Measurements from ENCODE around the gene CCDC59.

Gene CCDC59, protein sequence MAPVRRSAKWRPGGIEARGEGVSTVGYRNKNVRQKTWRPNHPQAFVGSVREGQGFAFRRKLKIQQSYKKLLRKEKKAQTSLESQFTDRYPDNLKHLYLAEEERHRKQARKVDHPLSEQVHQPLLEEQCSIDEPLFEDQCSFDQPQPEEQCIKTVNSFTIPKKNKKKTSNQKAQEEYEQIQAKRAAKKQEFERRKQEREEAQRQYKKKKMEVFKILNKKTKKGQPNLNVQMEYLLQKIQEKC
- total RNA-seq, result 91.4 to 148 (median 104) reads per million in 3 donors

DNA sequence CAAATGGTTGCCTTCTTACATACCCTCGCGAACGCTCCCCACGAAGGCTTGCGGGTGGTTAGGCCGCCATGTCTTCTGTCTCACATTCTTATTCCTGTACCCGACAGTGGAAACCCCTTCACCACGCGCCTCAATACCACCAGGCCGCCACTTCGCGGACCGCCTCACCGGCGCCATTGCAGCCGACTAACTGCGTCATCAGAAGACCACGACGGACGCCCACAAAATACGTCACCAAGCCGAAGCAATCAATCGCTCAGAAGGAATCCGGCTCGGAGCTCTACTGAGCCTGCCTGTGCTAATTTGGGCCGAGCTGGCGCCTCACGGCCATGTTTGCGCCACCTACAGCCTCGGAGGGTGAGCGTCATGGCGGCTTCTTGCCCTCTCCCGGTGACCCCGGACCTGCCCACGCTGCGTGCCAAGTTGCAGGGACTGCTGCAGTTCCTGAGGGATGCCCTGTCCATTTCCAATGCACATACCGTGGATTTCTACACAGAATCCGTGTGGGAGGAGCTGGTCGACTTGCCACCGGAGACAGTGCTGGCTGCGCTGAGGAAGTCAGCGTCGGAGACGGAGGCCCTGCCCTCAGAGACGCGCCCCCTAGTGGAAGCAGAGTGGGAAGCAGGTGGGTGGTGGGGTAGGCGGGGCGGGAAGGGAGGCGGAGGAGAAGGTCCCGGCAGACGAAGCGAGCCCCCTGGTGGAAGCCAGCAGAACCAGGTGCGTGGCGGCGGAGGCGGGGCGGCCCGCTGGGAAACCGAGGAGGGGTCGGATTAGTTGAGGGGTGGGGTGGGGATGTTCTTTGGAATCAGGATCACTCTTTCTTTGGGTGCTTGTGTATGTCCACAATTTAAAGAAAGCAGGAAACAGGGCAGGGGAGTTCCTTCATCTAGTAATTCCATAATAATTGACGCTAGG is at the start of gene CCDC59, which contains the start of gene METTL25:
Gene CCDC59, minus strand, starts transcription at position 188 of the 915 bp plus-strand sequence. Its CDS starts 11 bp downstream, at position 177.
Gene METTL25, plus strand, starts transcription at position 330 of the 915 bp plus-strand sequence. Its CDS starts 37 bp downstream, at position 367.
- Histone ChIP-seq H3K9me3 (ENCODE audit: control insufficient read depth, low read length) (no peaks in the 10 kb centered on the region), H3K27me3 (replicated peaks; ENCODE audit: control insufficient read depth, insufficient read depth, low read length, poor library complexity, severe bottlenecking) (no peaks in the 10 kb centered on the region), H3K4me3 (ENCODE audit: insufficient read depth, low read depth, low read length, poor library complexity, severe bottlenecking) (peak within 1 kb of the TSS; percentile 80), H3K36me3 (ENCODE audit: control insufficient read depth, insufficient read depth, low read length) (peaks cover 25% of the 10 kb centered on the region), H3K27ac (ENCODE audit: insufficient read depth, low read length, poor library complexity, severe bottlenecking) (peak within 1 kb of the TSS; percentile 93), H3K4me1 (ENCODE audit: control insufficient read depth, insufficient read depth, low read length, poor library complexity, severe bottlenecking) (peaks cover 19% of the 10 kb centered on the region)
- peak; percentile 93 to 95 (median 95) for DNase-seq

- Histone ChIP-seq H3K4me3 (ENCODE audit: insufficient read depth, low read depth, low read length, poor library complexity, severe bottlenecking) (no peak overlapping the region), H3K4me1 (ENCODE audit: control insufficient read depth, insufficient read depth, low read length, poor library complexity, severe bottlenecking) (no peaks in the 10 kb centered on the region), H3K9me3 (ENCODE audit: control insufficient read depth, low read length) (no peaks in the 10 kb centered on the region), H3K27me3 (replicated peaks; ENCODE audit: control insufficient read depth, insufficient read depth, low read length, poor library complexity, severe bottlenecking) (no peaks in the 10 kb centered on the region), H3K36me3 (ENCODE audit: control insufficient read depth, insufficient read depth, low read length) (no peaks in the 10 kb centered on the region), H3K27ac (ENCODE audit: insufficient read depth, low read length, poor library complexity, severe bottlenecking) (no peak overlapping the region)
- no peak for DNase-seq
These were observed 49.3 kb upstream of the CCDC59 start for GRCh38 chr12:82407481-82407880.

DNA sequence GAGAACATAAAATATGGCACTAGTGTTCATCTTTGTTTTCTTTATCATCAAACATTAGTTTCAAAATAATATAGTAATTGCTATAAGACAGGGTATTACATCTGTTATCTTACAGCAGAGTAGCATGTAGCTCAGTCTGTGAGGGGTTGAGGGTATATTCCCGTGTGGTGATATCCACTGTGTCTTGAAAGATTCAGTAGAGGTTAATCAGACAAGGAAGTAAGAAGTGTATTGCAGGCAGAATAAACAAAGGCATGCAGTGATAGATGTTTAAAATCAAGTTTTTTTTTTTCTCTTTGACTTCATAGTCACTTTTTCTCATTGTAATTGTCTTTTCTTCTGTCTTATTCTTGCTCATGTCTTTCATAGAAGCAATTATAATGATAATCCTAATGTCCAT is 48.5 kb upstream of the CCDC59 start:
- no peak overlapping the region for H3K27ac ChIP-seq (ENCODE audit: insufficient read depth, low read length, poor library complexity, severe bottlenecking)
- no peaks in the 10 kb centered on the region for H3K4me1 ChIP-seq (ENCODE audit: control insufficient read depth, insufficient read depth, low read length, poor library complexity, severe bottlenecking)
- no peak for DNase-seq
- H3K36me3 ChIP-seq (ENCODE audit: control insufficient read depth, insufficient read depth, low read length), result no peaks in the 10 kb centered on the region
- H3K27me3 ChIP-seq (replicated peaks; ENCODE audit: control insufficient read depth, insufficient read depth, low read length, poor library complexity, severe bottlenecking), result no peaks in the 10 kb centered on the region
- no peak overlapping the region for H3K4me3 ChIP-seq (ENCODE audit: insufficient read depth, low read depth, low read length, poor library complexity, severe bottlenecking)
- H3K9me3 ChIP-seq (ENCODE audit: control insufficient read depth, low read length), result no peaks in the 10 kb centered on the region

- Histone ChIP-seq H3K9me3 (ENCODE audit: control insufficient read depth, low read length) (no peaks in the 10 kb centered on the region), H3K27me3 (replicated peaks; ENCODE audit: control insufficient read depth, insufficient read depth, low read length, poor library complexity, severe bottlenecking) (no peaks in the 10 kb centered on the region), H3K4me3 (ENCODE audit: insufficient read depth, low read depth, low read length, poor library complexity, severe bottlenecking) (no peak overlapping the region), H3K36me3 (ENCODE audit: control insufficient read depth, insufficient read depth, low read length) (peaks cover 5% of the 10 kb centered on the region), H3K4me1 (ENCODE audit: control insufficient read depth, insufficient read depth, low read length, poor library complexity, severe bottlenecking) (no peaks in the 10 kb centered on the region), H3K27ac (ENCODE audit: insufficient read depth, low read length, poor library complexity, severe bottlenecking) (no peak overlapping the region)
- no peak for DNase-seq
These were observed 42.6 kb upstream of the CCDC59 start for GRCh38 chr12:82400819-82401218.

- Histone ChIP-seq H3K27ac (ENCODE audit: insufficient read depth, low read length, poor library complexity, severe bottlenecking) (no peak overlapping the region), H3K27me3 (replicated peaks; ENCODE audit: control insufficient read depth, insufficient read depth, low read length, poor library complexity, severe bottlenecking) (no peaks in the 10 kb centered on the region), H3K4me1 (ENCODE audit: control insufficient read depth, insufficient read depth, low read length, poor library complexity, severe bottlenecking) (no peaks in the 10 kb centered on the region), H3K36me3 (ENCODE audit: control insufficient read depth, insufficient read depth, low read length) (peaks cover 5% of the 10 kb centered on the region), H3K4me3 (ENCODE audit: insufficient read depth, low read depth, low read length, poor library complexity, severe bottlenecking) (no peak overlapping the region), H3K9me3 (ENCODE audit: control insufficient read depth, low read length) (no peaks in the 10 kb centered on the region)
- DNase-seq, result no peak
These were observed 40.7 kb upstream of the CCDC59 start for GRCh38 chr12:82398879-82399278.

DNA sequence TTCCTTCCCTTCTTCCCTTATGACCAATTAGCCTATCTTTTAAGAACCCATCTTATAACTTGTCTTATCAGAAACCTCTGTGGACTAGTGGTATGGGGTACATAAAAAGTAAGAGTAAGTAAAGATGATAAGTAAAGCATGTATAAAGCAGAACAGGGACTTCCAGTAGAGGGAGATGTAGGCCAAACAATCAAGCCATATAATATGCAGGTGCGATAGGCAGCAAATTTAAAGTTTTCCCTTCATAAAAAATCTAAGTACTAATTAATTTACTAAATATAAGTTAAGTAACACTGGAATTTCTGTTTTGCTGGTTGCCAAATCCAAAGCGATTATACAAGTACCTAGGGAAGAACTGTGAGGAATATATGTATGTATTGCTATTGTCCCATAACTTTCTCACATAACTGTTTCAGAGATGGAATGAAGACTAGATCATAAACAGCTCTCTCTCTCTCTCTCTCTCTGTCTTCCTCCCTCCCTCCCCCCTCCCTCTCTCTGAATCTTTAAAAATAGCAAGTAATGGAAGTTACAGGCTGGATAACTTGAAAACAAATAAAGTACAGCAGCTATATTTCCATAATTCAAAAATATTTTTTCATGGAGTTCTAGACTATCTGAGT is 25.9 kb upstream of the CCDC59 start:
- Histone ChIP-seq H3K36me3 (ENCODE audit: control insufficient read depth, insufficient read depth, low read length) (no peaks in the 10 kb centered on the region), H3K27ac (ENCODE audit: insufficient read depth, low read length, poor library complexity, severe bottlenecking) (no peak overlapping the region), H3K9me3 (ENCODE audit: control insufficient read depth, low read length) (no peaks in the 10 kb centered on the region), H3K27me3 (replicated peaks; ENCODE audit: control insufficient read depth, insufficient read depth, low read length, poor library complexity, severe bottlenecking) (no peaks in the 10 kb centered on the region), H3K4me3 (ENCODE audit: insufficient read depth, low read depth, low read length, poor library complexity, severe bottlenecking) (no peak overlapping the region), H3K4me1 (ENCODE audit: control insufficient read depth, insufficient read depth, low read length, poor library complexity, severe bottlenecking) (no peaks in the 10 kb centered on the region)
- DNase-seq, result no peak

- no peak for DNase-seq
- Histone ChIP-seq H3K27me3 (replicated peaks; ENCODE audit: control insufficient read depth, insufficient read depth, low read length, poor library complexity, severe bottlenecking) (no peaks in the 10 kb centered on the region), H3K27ac (ENCODE audit: insufficient read depth, low read length, poor library complexity, severe bottlenecking) (no peak overlapping the region), H3K9me3 (ENCODE audit: control insufficient read depth, low read length) (no peaks in the 10 kb centered on the region), H3K4me1 (ENCODE audit: control insufficient read depth, insufficient read depth, low read length, poor library complexity, severe bottlenecking) (no peaks in the 10 kb centered on the region), H3K36me3 (ENCODE audit: control insufficient read depth, insufficient read depth, low read length) (no peaks in the 10 kb centered on the region), H3K4me3 (ENCODE audit: insufficient read depth, low read depth, low read length, poor library complexity, severe bottlenecking) (no peak overlapping the region)
These were observed 20.8 kb upstream of the CCDC59 start for GRCh38 chr12:82378997-82379396.

- Histone ChIP-seq H3K27ac (ENCODE audit: insufficient read depth, low read length, poor library complexity, severe bottlenecking) (no peak overlapping the region), H3K4me3 (ENCODE audit: insufficient read depth, low read depth, low read length, poor library complexity, severe bottlenecking) (no peak overlapping the region), H3K4me1 (ENCODE audit: control insufficient read depth, insufficient read depth, low read length, poor library complexity, severe bottlenecking) (no peaks in the 10 kb centered on the region), H3K27me3 (replicated peaks; ENCODE audit: control insufficient read depth, insufficient read depth, low read length, poor library complexity, severe bottlenecking) (no peaks in the 10 kb centered on the region), H3K36me3 (ENCODE audit: control insufficient read depth, insufficient read depth, low read length) (no peaks in the 10 kb centered on the region), H3K9me3 (ENCODE audit: control insufficient read depth, low read length) (no peaks in the 10 kb centered on the region)
- no peak for DNase-seq
These were observed 17.0 kb upstream of the CCDC59 start for GRCh38 chr12:82375201-82375600.

DNA sequence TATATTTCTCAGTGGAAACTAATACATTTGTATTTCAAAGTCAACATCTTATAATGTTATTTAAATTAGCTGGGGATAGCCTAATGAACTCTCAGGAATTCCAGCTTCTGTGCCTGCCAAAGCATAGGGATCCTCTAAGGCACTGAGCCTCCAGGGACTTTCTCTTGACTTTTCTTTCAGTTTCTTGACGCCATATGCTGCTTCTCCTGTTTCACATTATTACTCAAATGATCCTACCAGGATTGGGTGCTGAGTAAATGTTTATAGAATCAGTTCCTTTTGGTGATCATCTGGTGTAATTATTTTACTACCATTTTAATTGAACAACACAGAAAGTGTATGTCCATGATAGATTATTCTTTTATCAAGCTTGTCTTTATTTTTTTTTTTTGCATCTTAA is 8.0 kb upstream of the CCDC59 start:
- Histone ChIP-seq H3K9me3 (ENCODE audit: control insufficient read depth, low read length) (no peaks in the 10 kb centered on the region), H3K27ac (ENCODE audit: insufficient read depth, low read length, poor library complexity, severe bottlenecking) (no peak overlapping the region), H3K4me3 (ENCODE audit: insufficient read depth, low read depth, low read length, poor library complexity, severe bottlenecking) (no peak overlapping the region), H3K27me3 (replicated peaks; ENCODE audit: control insufficient read depth, insufficient read depth, low read length, poor library complexity, severe bottlenecking) (no peaks in the 10 kb centered on the region), H3K36me3 (ENCODE audit: control insufficient read depth, insufficient read depth, low read length) (peaks cover 5% of the 10 kb centered on the region), H3K4me1 (ENCODE audit: control insufficient read depth, insufficient read depth, low read length, poor library complexity, severe bottlenecking) (no peaks in the 10 kb centered on the region)
- no peak for DNase-seq

All from effector memory CD4-positive, alpha-beta T cell (primary cell).